K562 (cell line): ENCODE data around the gene WNT7A. TPM values are rescaled to one million over a fixed set of nuclear protein-coding genes. Genes with fewer than 3 reads are reported as not detected.

Experiments used
- ATAC-seq: fragments of 200-7000 bp; cut with Tn5 transposase; 3 replicates; pipeline ENCODE4 v1.9.1; 2020; ENCODE audit warnings: moderate library complexity
- BruUV-seq: library from RNA; stranded (reverse); fragments of 400-500 nt; replicated peaks from 2 replicates; lab custom pipeline; 2021; lab: Mats Ljungman, UMichigan
- CTCF ChIA-PET: fragments of 300-600 bp; formaldehyde crosslinking; extraction: SDS; loops from one replicate; lab custom pipeline; 2021; ENCODE audit warnings: low intra/inter-chr PET ratio; lab: Yijun Ruan, JAX
- POLR2A ChIA-PET: fragments of 300-600, 350-650 bp; sonication (Branson Sonifier 250); formaldehyde crosslinking; extraction: SDS; loops from one replicate; lab custom pipeline; 2021; ENCODE audit warnings: antibody characterized with exemption, inconsistent platforms; lab: Yijun Ruan, JAX
- DNase-seq, 4 experiments: peaks; one replicate each; pipeline versions ENCODE4 v3.0.0 to v3.0.0-alpha.2; 2011 to 2018; ENCODE audit warnings: low spot score in 3 of 4, mixed read lengths in 3 of 4; ENCODE audit errors: extremely low read depth in 1 of 4
- FAIRE-seq: peaks from 2 replicates; lab custom pipeline; 2011; peaks lifted over from hg19 to GRCh38; lab: Jason Lieb, UNC
- H2AFZ ChIP-seq: 2 replicates; pipeline ENCODE4 v1.6.0; 2011; ENCODE audit warnings: low read depth, low read length, control low read depth, inconsistent platforms
- H3K27ac ChIP-seq: fragments of 200-600 bp; 3 replicates; pipeline ENCODE4 v1.8.0; 2011; ENCODE audit warnings: low read depth, mild to moderate bottlenecking, control low read depth, inconsistent platforms, low read length, moderate library complexity, mixed read lengths; ENCODE audit errors: extremely low read depth
- H3K27me3 ChIP-seq, 2 experiments: fragments of 300-600 bp in 1 of 2; 2 replicates in 1 of 2; 3 replicates in 1 of 2; pipeline versions ENCODE4 v1.6.0 to v1.8.0; 2011; ENCODE audit warnings: inconsistent platforms in 2 of 2, low read length in 2 of 2, mild to moderate bottlenecking in 1 of 2, mixed read lengths in 1 of 2, moderate library complexity in 1 of 2; ENCODE audit not compliant: control insufficient read depth in 2 of 2, insufficient read depth in 2 of 2
- H3K36me3 ChIP-seq: fragments of 300-600 bp; 3 replicates; pipeline ENCODE4 v1.8.0; 2011; ENCODE audit warnings: mild to moderate bottlenecking, low read length, inconsistent platforms; ENCODE audit not compliant: control insufficient read depth, insufficient read depth
- H3K4me1 ChIP-seq, 2 experiments: fragments of 200-600 bp in 1 of 2; replicated peaks in 1 of 2; 2 replicates in 1 of 2; 3 replicates in 1 of 2; pipeline versions ENCODE4 v1.5.1 to v1.8.0; 2011; ENCODE audit warnings: inconsistent platforms in 2 of 2, low read length in 2 of 2, mild to moderate bottlenecking in 1 of 2, mixed read lengths in 1 of 2, moderate library complexity in 1 of 2; ENCODE audit not compliant: control insufficient read depth in 2 of 2, insufficient read depth in 2 of 2
- H3K4me2 ChIP-seq: 2 replicates; pipeline ENCODE4 v1.6.1; 2011; ENCODE audit warnings: low read length, control low read depth, inconsistent platforms, mixed read lengths; ENCODE audit not compliant: insufficient read depth
- H3K4me3 ChIP-seq: fragments of 200-600 bp; sonication (generic), shearing (Covaris generic); 2 replicates; pipeline ENCODE4 v1.5.1; 2016; ENCODE audit warnings: control low read depth, inconsistent platforms
- H3K79me2 ChIP-seq: fragments of 200-600 bp; 3 replicates; pipeline ENCODE4 v1.8.0; 2011; ENCODE audit warnings: low read length, inconsistent platforms; ENCODE audit not compliant: control insufficient read depth, insufficient read depth
- H3K9ac ChIP-seq, 2 experiments: 2 replicates each; pipeline versions ENCODE4 v1.6.0 to v1.6.1; 2011; ENCODE audit warnings: low read depth in 2 of 2, low read length in 2 of 2, control low read depth in 1 of 2, inconsistent platforms in 1 of 2, mild to moderate bottlenecking in 1 of 2, mixed read lengths in 1 of 2; ENCODE audit not compliant: insufficient read depth in 1 of 2
- H3K9me1 ChIP-seq: one replicate; pipeline ENCODE4 v1.6.0; 2011; ENCODE audit warnings: inconsistent platforms, mild to moderate bottlenecking, low read length, moderate library complexity; ENCODE audit not compliant: control insufficient read depth, insufficient read depth
- H3K9me3 ChIP-seq: replicated peaks from 2 replicates; pipeline ENCODE4 v1.5.1; 2011; ENCODE audit warnings: low read depth, low read length, inconsistent platforms; ENCODE audit not compliant: control insufficient read depth, insufficient read depth
- H4K20me1 ChIP-seq: replicated peaks from 2 replicates; pipeline ENCODE4 v1.6.1; 2011; ENCODE audit warnings: low read length, inconsistent platforms, mixed read lengths; ENCODE audit not compliant: control insufficient read depth, insufficient read depth
- HOMEZ ChIP-seq: fragments of 250-450 bp; sonication (Bioruptor Pico); IDR thresholded peaks from 2 replicates; pipeline ENCODE4 v1.4.0; 2020; ENCODE audit warnings: mild to moderate bottlenecking, moderate library complexity
- JUNB ChIP-seq: fragments of 450-650 bp; formaldehyde crosslinking; conservative IDR thresholded peaks from 2 replicates; pipeline ENCODE4 v1.4.0; 2020; ENCODE audit warnings: mild to moderate bottlenecking
- POLR2A ChIP-seq: fragments of 450-650 bp; conservative IDR thresholded peaks from 2 replicates; pipeline ENCODE4 v1.6.1; 2016
- PREB ChIP-seq: sonication (generic); formaldehyde crosslinking; IDR thresholded peaks from 2 replicates; pipeline ENCODE4 v1.8.1; 2023; ENCODE audit warnings: mild to moderate bottlenecking, missing genetic modification reagents
- RBM39 ChIP-seq: fragments of 200-400 bp; formaldehyde crosslinking; optimal IDR thresholded peaks from 2 replicates; pipeline ENCODE3; 2018; ENCODE audit warnings: low read depth, low read length
- SIX5 ChIP-seq, 2 experiments: IDR thresholded peaks; 2 replicates each; pipeline ENCODE4 v1.6.1; 2011; ENCODE audit warnings: low read length in 2 of 2, borderline replicate concordance in 1 of 2, low read depth in 1 of 2, mild to moderate bottlenecking in 1 of 2, moderate library complexity in 1 of 2; ENCODE audit not compliant: insufficient read depth in 1 of 2
- ZBTB34 ChIP-seq: fragments of 250-450 bp; sonication (Bioruptor Pico); IDR thresholded peaks from 2 replicates; pipeline ENCODE4 v1.8.0; 2021; ENCODE audit warnings: mild to moderate bottlenecking, moderate library complexity
- ZBTB7A ChIP-seq: IDR thresholded peaks from 2 replicates; pipeline ENCODE4 v1.6.1; 2011; ENCODE audit warnings: low read depth, mild to moderate bottlenecking, low read length, moderate library complexity, borderline replicate concordance; ENCODE audit not compliant: control insufficient read depth
- ZNF586 ChIP-seq: fragments of 450-650 bp; formaldehyde crosslinking; conservative IDR thresholded peaks from 2 replicates; pipeline ENCODE4 v1.4.0; 2020; ENCODE audit warnings: mild to moderate bottlenecking, moderate library complexity
- ZNF696 ChIP-seq: fragments of 250-450 bp; sonication (Bioruptor Pico); conservative IDR thresholded peaks from 2 replicates; pipeline ENCODE4 v1.4.0; 2020; ENCODE audit warnings: mild to moderate bottlenecking, moderate library complexity
- WGBS: fragments of 100-300 bp; shearing (Covaris generic); methylation state at CpG from one replicate; pipeline ENCODE4 v1.1.6; 2016; ENCODE audit warnings: low coverage, mixed read lengths; ENCODE audit not compliant: insufficient coverage; ENCODE audit errors: missing lambda C conversion rate; 5-methylcytosine and 5-hydroxymethylcytosine counted together
- in situ Hi-C: fragments of 300-500 bp; cut with MboI; formaldehyde crosslinking; loops from 4 replicates; pipeline ENCODE4 v1.15.0; 2018; ENCODE audit warnings: inconsistent platforms, mixed read lengths
- intact Hi-C: fragments of 100-400 bp; cut with micrococcal nuclease; formaldehyde crosslinking; loops from 2 replicates; pipeline ENCODE4 v1.14.2; 2022
- polyA plus RNA-seq, 8 experiments: library from polyadenylated mRNA; depleted of rRNA in 4 of 8; stranded (reverse) in 5 of 8; unstranded in 3 of 8; fragments of >200 nt; fragmentation: Nextera tagmentation in 2 of 8; fragmentation: Illumina TruSeq in 1 of 8; extraction: Ambion mirVana in 2 of 8; extraction: Trizol in 1 of 8; gene quantifications; 2 replicates each; pipeline versions ENCODE4 v1.2.1 to v1.2.3, GENCODE V29; 2011 to 2014; ENCODE audit warnings: inconsistent platforms in 1 of 8, missing spikeins in 1 of 8
- total RNA-seq, 7 experiments: library from RNA; depleted of rRNA in 6 of 7; stranded (reverse); fragments of >200 nt in 6 of 7; fragmentation: Illumina TruSeq in 2 of 7; extraction: Trizol in 2 of 7; gene quantifications; 2 replicates each; pipeline versions ENCODE4 v1.2.1 to v1.2.3, GENCODE V29; 2011 to 2021; ENCODE audit warnings: low replicate concordance in 1 of 7

The WNT7A gene
- total and polyA plus RNA-seq, 9 of the 15 experiments (the other 6 are each of a cell fraction or from before 2014, with no cell fraction given) = 0.03 TPM; not detected in 8

- Histone ChIP-seq H3K79me2 (no peaks in the 10 kb centered on the region), H3K4me1 (peaks cover 0 to 11% of the 10 kb centered on the region in 2 experiments; a peak in 2 of 5 replicates), H2AFZ (no peak overlapping the region), H3K27ac (no peak overlapping the region), H3K4me2 (no peak overlapping the region), H3K9me3 (0 out of 2 replicates have a peak, but pooled peaks cover 2% of the 10 kb centered on the region), H4K20me1 (no peaks in the 10 kb centered on the region; the same call in 1 of the 2 replicates), H3K36me3 (no peaks in the 10 kb centered on the region), H3K27me3 (peaks cover 19 to 52% of the 10 kb centered on the region in 2 experiments; a peak in 4 of 5 replicates), H3K9me1 (no peaks in the 10 kb centered on the region), H3K4me3 (no peak overlapping the region), H3K9ac (no peak overlapping the region)
- WGBS = 0% methylated on average over 3 of the region's 3 CpGs
- DNase-seq (no peak), FAIRE-seq (no peak), ATAC-seq (no peak)
- CTCF ChIA-PET = no interaction called here
- in situ Hi-C loops (no loop called here), intact Hi-C loops (loop anchor here (10.0 kb wide), 1 partner anchor 99 kb away; no protein-coding TSS in a partner anchor)
- POLR2A ChIA-PET = no interaction called here
- TF ChIP-seq ZBTB7A (no peak), ZBTB34 (no peak), ZNF586 (no peak), SIX5 (IDR thresholded peaks at IDR 0.05; ENCODE audit: borderline replicate concordance in 1 of 2, insufficient read depth in 1 of 2, low read depth in 1 of 2, low read length in 2 of 2) (no peak), ZNF696 (no peak), PREB (CRISPR knock-in tag) (no peak), HOMEZ (no peak), JUNB (CRISPR knock-in tag) (no peak), RBM39 (no peak), POLR2A (no peak)
- BruUV-seq = no TSS peak
Observed at GRCh38 chr3:13873818-13874217, 6.1 kb downstream of the WNT7A start.
